ENCODE data around the gene TRAPPC3L.

DNA sequence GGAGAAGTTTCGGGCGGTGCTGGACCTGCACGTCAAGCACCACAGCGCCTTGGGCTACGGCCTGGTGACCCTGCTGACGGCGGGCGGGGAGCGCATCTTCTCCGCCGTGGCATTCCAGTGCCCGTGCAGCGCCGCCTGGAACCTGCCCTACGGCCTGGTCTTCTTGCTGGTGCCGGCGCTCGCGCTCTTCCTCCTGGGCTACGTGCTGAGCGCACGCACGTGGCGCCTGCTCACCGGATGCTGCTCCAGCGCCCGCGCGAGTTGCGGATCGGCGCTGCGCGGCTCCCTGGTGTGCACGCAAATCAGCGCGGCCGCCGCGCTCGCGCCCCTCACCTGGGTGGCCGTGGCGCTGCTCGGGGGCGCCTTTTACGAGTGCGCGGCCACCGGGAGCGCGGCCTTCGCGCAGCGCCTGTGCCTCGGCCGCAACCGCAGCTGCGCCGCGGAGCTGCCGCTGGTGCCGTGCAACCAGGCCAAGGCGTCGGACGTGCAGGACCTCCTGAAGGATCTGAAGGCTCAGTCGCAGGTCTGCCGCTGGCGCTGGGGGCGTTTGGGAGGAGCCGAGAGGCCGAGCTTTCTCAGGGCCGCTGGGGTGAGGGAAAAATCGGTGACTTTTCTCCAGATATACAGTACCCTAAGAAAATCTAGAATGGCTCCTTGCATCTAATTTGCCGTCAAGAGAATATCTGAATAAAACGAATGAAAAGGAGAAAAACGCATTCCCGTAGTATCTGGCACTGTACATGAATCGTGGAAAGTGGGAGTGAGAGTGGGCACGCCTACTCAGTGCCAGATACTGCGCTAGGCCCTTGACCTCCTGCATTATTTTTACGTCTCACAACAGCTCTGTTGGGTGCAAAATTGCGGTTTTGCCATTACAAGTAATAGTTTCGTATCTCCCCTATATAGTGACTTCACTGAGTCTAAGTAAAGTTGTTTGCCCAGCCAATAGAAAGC lies 83.3 kb downstream of the TRAPPC3L start:
- TF ChIP-seq CTCF (conservative IDR thresholded peaks at IDR 0.05): no peak
- no peak for TF ChIP-seq ZFX (IDR thresholded peaks at IDR 0.05)
